Colon (tissue), 2 donors: Measurements from ENCODE around the gene SYNPO2L.
"Not testable (repeated sequence)": the region's sequence is repeated elsewhere in the genome, so short reads cannot be mapped to it uniquely, and the experiment has no call there.

Experiments
- FAIRE-seq: peaks from 2 replicates; lab custom pipeline; 2012; peaks lifted over from hg19 to GRCh38; lab: Jason Lieb, UNC
- donor health status: control.
- donor health status: control.

SYNPO2L gene

GRCh38 chr10:73648975-73649829, 6.6 kb downstream of the SYNPO2L start:
- FAIRE-seq: no peak

- FAIRE-seq: no peak
Measured at GRCh38 chr10:73647875-73648651, 7.8 kb downstream of the SYNPO2L start.

GRCh38 chr10:73647211-73647874, 8.5 kb downstream of the SYNPO2L start:
- no peak for FAIRE-seq

- FAIRE-seq: no peak
Measured at GRCh38 chr10:73646598-73647041, 9.2 kb downstream of the SYNPO2L start.

GRCh38 chr10:73645251-73645650, 10.6 kb downstream of the SYNPO2L start:
- no peak for FAIRE-seq

GRCh38 chr10:73644767-73645166, 11.1 kb downstream of the SYNPO2L start:
- no peak for FAIRE-seq

- no peak for FAIRE-seq
Measured at GRCh38 chr10:73644015-73644743, 11.7 kb downstream of the SYNPO2L start.

- FAIRE-seq: no peak
Measured at GRCh38 chr10:73643362-73643761, 12.5 kb downstream of the SYNPO2L start.

GRCh38 chr10:73641328-73642060, 14.3 kb downstream of the SYNPO2L start, which contains the start of gene MYOZ1:
MYOZ1 (minus strand) TSS chr10:73641474; CDS start chr10:73640017, 1,457 bp downstream.
- no peak for FAIRE-seq

- no peak for FAIRE-seq
Measured at GRCh38 chr10:73639286-73639685, 16.5 kb downstream of the SYNPO2L start.

- no peak for FAIRE-seq
Measured at GRCh38 chr10:73635781-73636180, 20.0 kb downstream of the SYNPO2L start.

GRCh38 chr10:73634421-73634820, 21.4 kb downstream of the SYNPO2L start:
- FAIRE-seq: no peak

- FAIRE-seq: no peak
Measured at GRCh38 chr10:73629165-73629564, 26.7 kb downstream of the SYNPO2L start.

GRCh38 chr10:73628405-73628804, 27.4 kb downstream of the SYNPO2L start:
- no peak for FAIRE-seq

GRCh38 chr10:73627300-73627699, 28.5 kb downstream of the SYNPO2L start:
- FAIRE-seq: no peak

GRCh38 chr10:73625884-73626752, 29.7 kb downstream of the SYNPO2L start:
- no peak for FAIRE-seq

- FAIRE-seq: no peak
Measured at GRCh38 chr10:73625004-73625883, 30.6 kb downstream of the SYNPO2L start.

GRCh38 chr10:73623056-73623455, 32.8 kb downstream of the SYNPO2L start:
- no peak for FAIRE-seq

GRCh38 chr10:73620974-73621373, 34.9 kb downstream of the SYNPO2L start:
- not testable (repeated sequence) for FAIRE-seq
